HCT116 (cell line): ENCODE results near the gene FHL2. TPM values are rescaled to one million over a fixed set of nuclear protein-coding genes. Genes with fewer than 3 reads are reported as not detected.

Experiments used
- ATAC-seq: fragments of 200-7000 bp; cut with Tn5 transposase; 2 replicates; pipeline ENCODE4 v1.9.1; 2020; ENCODE audit warnings: mild to moderate bottlenecking, moderate library complexity
- BruUV-seq: library from RNA; stranded (reverse); fragments of 400-500 nt; replicated peaks from 2 replicates; lab custom pipeline; 2021; lab: Mats Ljungman, UMichigan
- CTCF ChIA-PET: fragments of 300-600 bp; sonication (Branson Sonifier 250); formaldehyde crosslinking; loops from one replicate; lab custom pipeline; 2021; ENCODE audit warnings: antibody characterized with exemption; lab: Charles Lee
- POLR2A ChIA-PET: fragments of 300-600, 350-600 bp; sonication (Branson Sonifier 250); formaldehyde crosslinking; loops from one replicate; lab custom pipeline; 2021; ENCODE audit warnings: antibody characterized with exemption; lab: Charles Lee
- RAD21 ChIA-PET, 2 experiments: fragments of 300-600 bp; sonication (Branson Sonifier 250); formaldehyde crosslinking; loops; one replicate each; lab custom pipeline; 2023; ENCODE audit warnings: low total read pairs in 2 of 2; ENCODE audit not compliant: uncharacterized antibody in 2 of 2, unreplicated experiment in 2 of 2, low non-redundant PET in 1 of 2; lab: Charles Lee
- DNase-seq: peaks from one replicate; pipeline ENCODE4 v3.0.0-alpha.2; 2010; ENCODE audit warnings: low read depth, low spot score
- H2AFZ ChIP-seq: fragments of 200-600 bp; shearing (Covaris generic), sonication (generic); 2 replicates; pipeline ENCODE4 v1.6.1; 2017; ENCODE audit warnings: low read depth, mixed run types, mixed read lengths, antibody characterized with exemption, low read length; ENCODE audit not compliant: poor library complexity, severe bottlenecking
- H3K27ac ChIP-seq: 2 replicates; pipeline ENCODE4 v1.5.1; 2012; ENCODE audit warnings: low read depth, low read length
- H3K27me3 ChIP-seq: fragments of 200-600 bp; sonication (generic); 2 replicates; pipeline ENCODE4 v1.6.1; 2016; ENCODE audit warnings: mixed run types, low read length, mixed read lengths; ENCODE audit not compliant: insufficient read depth
- H3K36me3 ChIP-seq, 2 experiments: fragments of 200-500 bp in 1 of 2; fragments of 200-600 bp in 1 of 2; sonication (Bioruptor generic) in 1 of 2; sonication (generic) in 1 of 2; 2 replicates each; pipeline versions ENCODE4 v1.5.1 to v1.6.1; 2014 to 2016; ENCODE audit warnings: low read length in 2 of 2, inconsistent platforms in 1 of 2, mixed read lengths in 1 of 2, mixed run types in 1 of 2; ENCODE audit not compliant: insufficient read depth in 2 of 2, control insufficient read depth in 1 of 2
- H3K4me1 ChIP-seq, 2 experiments: fragments of 200-600 bp in 1 of 2; sonication (generic) in 1 of 2; 2 replicates each; pipeline versions ENCODE4 v1.5.1 to v1.6.1; 2012 to 2017; ENCODE audit warnings: low read length in 2 of 2, inconsistent platforms in 1 of 2, mild to moderate bottlenecking in 1 of 2, mixed read lengths in 1 of 2, mixed run types in 1 of 2, moderate library complexity in 1 of 2; ENCODE audit not compliant: insufficient read depth in 2 of 2, control insufficient read depth in 1 of 2
- H3K4me2 ChIP-seq: fragments of 200-600 bp; sonication (generic); 2 replicates; pipeline ENCODE4 v1.6.1; 2017; ENCODE audit warnings: mixed run types, low read length, mixed read lengths
- H3K4me3 ChIP-seq, 2 experiments: fragments of 200-600 bp in 1 of 2; sonication (generic) in 1 of 2; replicated peaks in 1 of 2; 2 replicates each; pipeline ENCODE4 v1.5.1; 2011 to 2016; ENCODE audit warnings: low read length in 2 of 2, control low read depth in 1 of 2, low read depth in 1 of 2, mild to moderate bottlenecking in 1 of 2, mixed read lengths in 1 of 2, mixed run types in 1 of 2
- H3K79me2 ChIP-seq: fragments of 200-600 bp; sonication (generic); 2 replicates; pipeline ENCODE4 v1.6.1; 2017; ENCODE audit warnings: mild to moderate bottlenecking, mixed run types, low read length, moderate library complexity, mixed read lengths; ENCODE audit not compliant: insufficient read depth
- H3K9ac ChIP-seq: fragments of 200-600 bp; sonication (generic); 2 replicates; pipeline ENCODE4 v1.6.1; 2016; ENCODE audit warnings: low read length, mixed read lengths
- H3K9me2 ChIP-seq: fragments of 200-600 bp; sonication (generic), shearing (Covaris generic); 2 replicates; pipeline ENCODE4 v1.6.1; 2017; ENCODE audit warnings: mixed run types, mild to moderate bottlenecking, moderate library complexity; ENCODE audit not compliant: insufficient read depth
- H3K9me3 ChIP-seq, 2 experiments: fragments of 200-500 bp in 1 of 2; fragments of 200-600 bp in 1 of 2; sonication (Bioruptor generic) in 1 of 2; sonication (generic) in 1 of 2; 2 replicates each; pipeline ENCODE4 v1.6.1; 2014 to 2017; ENCODE audit warnings: low read length in 2 of 2, mixed read lengths in 2 of 2, inconsistent platforms in 1 of 2, low read depth in 1 of 2, mild to moderate bottlenecking in 1 of 2, mixed run types in 1 of 2, moderate library complexity in 1 of 2; ENCODE audit not compliant: control insufficient read depth in 1 of 2, insufficient read depth in 1 of 2
- H4K20me1 ChIP-seq: fragments of 200-600 bp; sonication (generic), shearing (Covaris generic); 2 replicates; pipeline ENCODE4 v1.6.1; 2017; ENCODE audit warnings: mixed run types, mild to moderate bottlenecking, moderate library complexity; ENCODE audit not compliant: insufficient read depth
- CBX3 ChIP-seq: IDR thresholded peaks from 2 replicates; pipeline ENCODE4 v1.6.1; 2012; ENCODE audit warnings: low read depth
- CEBPB ChIP-seq: IDR thresholded peaks from 2 replicates; pipeline ENCODE4 v1.6.1; 2012; ENCODE audit warnings: low read depth
- EGR1 ChIP-seq: IDR thresholded peaks from 2 replicates; pipeline ENCODE4 v1.6.1; 2012; ENCODE audit warnings: low read depth
- EZH2 ChIP-seq: fragments of 200-600 bp; sonication (generic); IDR thresholded peaks from 2 replicates; pipeline ENCODE4 v1.6.1; 2017; ENCODE audit warnings: antibody characterized with exemption, mixed run types
- POLR2A ChIP-seq: IDR thresholded peaks from 2 replicates; pipeline ENCODE4 v1.7.0; 2011; ENCODE audit warnings: borderline replicate concordance; ENCODE audit not compliant: insufficient read depth, insufficient read length; ENCODE audit errors: extremely low read depth
- POLR2AphosphoS5 ChIP-seq: IDR thresholded peaks from 2 replicates; pipeline ENCODE4 v1.6.1; 2011; ENCODE audit warnings: mild to moderate bottlenecking, low read depth, low read length, moderate library complexity
- SIN3A ChIP-seq: IDR thresholded peaks from 2 replicates; pipeline ENCODE4 v1.6.1; 2012; ENCODE audit warnings: low read depth
- SP1 ChIP-seq: IDR thresholded peaks from 2 replicates; pipeline ENCODE4 v1.6.1; 2012; ENCODE audit warnings: low read depth
- SRF ChIP-seq: IDR thresholded peaks from 2 replicates; pipeline ENCODE4 v1.6.1; 2012; ENCODE audit warnings: low read depth
- TCF7L2 ChIP-seq: IDR thresholded peaks from 2 replicates; pipeline ENCODE4 v1.7.0; 2011; ENCODE audit warnings: borderline replicate concordance, inconsistent platforms; ENCODE audit not compliant: insufficient read depth, insufficient read length; ENCODE audit errors: extremely low read depth
- ZNF274 ChIP-seq: fragments of 200-500 bp; sonication (Bioruptor generic); IDR thresholded peaks from 2 replicates; pipeline ENCODE4 v1.6.1; 2014; ENCODE audit warnings: mild to moderate bottlenecking, low read depth, low read length, inconsistent platforms
- intact Hi-C: fragments of 100-400 bp; cut with micrococcal nuclease; formaldehyde crosslinking; loops from 2 replicates; pipeline ENCODE4 v1.10.0; 2022
- total RNA-seq: library from RNA; stranded (reverse); gene quantifications from one replicate; pipeline ENCODE4 v1.2.1, GENCODE V29; 2021; ENCODE audit not compliant: unreplicated experiment
- TF ChIP-seq, protein P1 (sequence below): IDR thresholded peaks from 2 replicates; pipeline ENCODE4 v1.6.1; 2012; ENCODE audit warnings: low read depth
- TF ChIP-seq, protein P2 (sequence below): IDR thresholded peaks from 2 replicates; pipeline ENCODE4 v1.6.1; 2012
- TF ChIP-seq, protein P3 (sequence below): IDR thresholded peaks from 2 replicates; pipeline ENCODE4 v1.6.1; 2012
- TF ChIP-seq, protein P4 (sequence below), 3 experiments: fragments of 200-600 bp in 1 of 3; sonication (generic) in 1 of 3; IDR thresholded peaks in 2 of 3; conservative IDR thresholded peaks in 1 of 3; 2 replicates each; pipeline ENCODE4 v1.5.1; 2012 to 2017; ENCODE audit warnings: low read depth in 2 of 3, low read length in 2 of 3, antibody characterized with exemption in 1 of 3, borderline replicate concordance in 1 of 3, control low read depth in 1 of 3, mild to moderate bottlenecking in 1 of 3, mixed read lengths in 1 of 3, mixed run types in 1 of 3, moderate library complexity in 1 of 3; ENCODE audit not compliant: insufficient read depth in 1 of 3

Gene FHL2
- total RNA-seq, 1 experiment from 2014 or later = 86.6 TPM

DNA sequence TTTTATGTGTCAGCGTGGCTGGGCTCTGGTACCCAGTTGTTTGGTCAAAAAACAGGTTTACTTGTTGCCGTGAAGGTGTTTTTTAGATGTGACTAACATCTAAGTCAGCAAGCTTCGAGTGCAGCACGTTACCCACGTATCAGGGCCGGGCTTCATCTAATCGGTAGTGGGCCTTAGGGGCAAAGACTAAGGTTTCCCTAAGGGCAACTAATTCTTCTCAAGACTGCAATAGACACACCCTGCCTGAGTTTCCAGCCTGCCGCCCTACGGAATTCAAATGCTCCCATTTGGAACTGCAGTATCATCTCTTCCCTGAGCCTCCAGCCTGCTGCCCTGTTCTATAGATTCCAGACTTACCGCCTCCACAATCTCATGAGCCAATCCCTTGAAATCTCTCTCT, 27.7 kb downstream of the FHL2 start:
- H3K4me1 ChIP-seq = no peaks in the 10 kb centered on the region
- CTCF ChIA-PET = interaction anchor here (1.2 kb wide), 1 partner anchor 150 kb away, joined by 5 read pairs; no protein-coding TSS in a partner anchor
- DNase-seq (no peak), ATAC-seq (no peak)
- POLR2A ChIA-PET = no interaction called here
- H3K27ac ChIP-seq = no peak overlapping the region
- BruUV-seq = no TSS peak
- H3K36me3 ChIP-seq = peaks cover 27 to 54% of the 10 kb centered on the region in 2 experiments; a peak in 2 of 4 replicates
- no peak overlapping the region for H3K9ac ChIP-seq
- peaks cover 49% of the 10 kb centered on the region for H3K79me2 ChIP-seq
- H3K4me2 ChIP-seq = no peak overlapping the region
- no peaks in the 10 kb centered on the region for H4K20me1 ChIP-seq
- H3K4me3 ChIP-seq = no peak overlapping the region
- H3K9me2 ChIP-seq = no peaks in the 10 kb centered on the region
- H2AFZ ChIP-seq = no peak overlapping the region
- TF ChIP-seq, protein P1, sequence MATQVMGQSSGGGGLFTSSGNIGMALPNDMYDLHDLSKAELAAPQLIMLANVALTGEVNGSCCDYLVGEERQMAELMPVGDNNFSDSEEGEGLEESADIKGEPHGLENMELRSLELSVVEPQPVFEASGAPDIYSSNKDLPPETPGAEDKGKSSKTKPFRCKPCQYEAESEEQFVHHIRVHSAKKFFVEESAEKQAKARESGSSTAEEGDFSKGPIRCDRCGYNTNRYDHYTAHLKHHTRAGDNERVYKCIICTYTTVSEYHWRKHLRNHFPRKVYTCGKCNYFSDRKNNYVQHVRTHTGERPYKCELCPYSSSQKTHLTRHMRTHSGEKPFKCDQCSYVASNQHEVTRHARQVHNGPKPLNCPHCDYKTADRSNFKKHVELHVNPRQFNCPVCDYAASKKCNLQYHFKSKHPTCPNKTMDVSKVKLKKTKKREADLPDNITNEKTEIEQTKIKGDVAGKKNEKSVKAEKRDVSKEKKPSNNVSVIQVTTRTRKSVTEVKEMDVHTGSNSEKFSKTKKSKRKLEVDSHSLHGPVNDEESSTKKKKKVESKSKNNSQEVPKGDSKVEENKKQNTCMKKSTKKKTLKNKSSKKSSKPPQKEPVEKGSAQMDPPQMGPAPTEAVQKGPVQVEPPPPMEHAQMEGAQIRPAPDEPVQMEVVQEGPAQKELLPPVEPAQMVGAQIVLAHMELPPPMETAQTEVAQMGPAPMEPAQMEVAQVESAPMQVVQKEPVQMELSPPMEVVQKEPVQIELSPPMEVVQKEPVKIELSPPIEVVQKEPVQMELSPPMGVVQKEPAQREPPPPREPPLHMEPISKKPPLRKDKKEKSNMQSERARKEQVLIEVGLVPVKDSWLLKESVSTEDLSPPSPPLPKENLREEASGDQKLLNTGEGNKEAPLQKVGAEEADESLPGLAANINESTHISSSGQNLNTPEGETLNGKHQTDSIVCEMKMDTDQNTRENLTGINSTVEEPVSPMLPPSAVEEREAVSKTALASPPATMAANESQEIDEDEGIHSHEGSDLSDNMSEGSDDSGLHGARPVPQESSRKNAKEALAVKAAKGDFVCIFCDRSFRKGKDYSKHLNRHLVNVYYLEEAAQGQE = no peak
- TF ChIP-seq CBX3 (no peak), EGR1 (no peak), SIN3A (no peak), SRF (no peak), TCF7L2 (no peak), POLR2A (no peak), CEBPB (no peak), EZH2 (no peak), SP1 (no peak), POLR2AphosphoS5 (no peak), ZNF274 (no peak)
- TF ChIP-seq, protein P2, sequence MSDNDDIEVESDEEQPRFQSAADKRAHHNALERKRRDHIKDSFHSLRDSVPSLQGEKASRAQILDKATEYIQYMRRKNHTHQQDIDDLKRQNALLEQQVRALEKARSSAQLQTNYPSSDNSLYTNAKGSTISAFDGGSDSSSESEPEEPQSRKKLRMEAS = no peak
- TF ChIP-seq, protein P3, sequence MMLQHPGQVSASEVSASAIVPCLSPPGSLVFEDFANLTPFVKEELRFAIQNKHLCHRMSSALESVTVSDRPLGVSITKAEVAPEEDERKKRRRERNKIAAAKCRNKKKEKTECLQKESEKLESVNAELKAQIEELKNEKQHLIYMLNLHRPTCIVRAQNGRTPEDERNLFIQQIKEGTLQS = no peak
- TF ChIP-seq, protein P4, sequence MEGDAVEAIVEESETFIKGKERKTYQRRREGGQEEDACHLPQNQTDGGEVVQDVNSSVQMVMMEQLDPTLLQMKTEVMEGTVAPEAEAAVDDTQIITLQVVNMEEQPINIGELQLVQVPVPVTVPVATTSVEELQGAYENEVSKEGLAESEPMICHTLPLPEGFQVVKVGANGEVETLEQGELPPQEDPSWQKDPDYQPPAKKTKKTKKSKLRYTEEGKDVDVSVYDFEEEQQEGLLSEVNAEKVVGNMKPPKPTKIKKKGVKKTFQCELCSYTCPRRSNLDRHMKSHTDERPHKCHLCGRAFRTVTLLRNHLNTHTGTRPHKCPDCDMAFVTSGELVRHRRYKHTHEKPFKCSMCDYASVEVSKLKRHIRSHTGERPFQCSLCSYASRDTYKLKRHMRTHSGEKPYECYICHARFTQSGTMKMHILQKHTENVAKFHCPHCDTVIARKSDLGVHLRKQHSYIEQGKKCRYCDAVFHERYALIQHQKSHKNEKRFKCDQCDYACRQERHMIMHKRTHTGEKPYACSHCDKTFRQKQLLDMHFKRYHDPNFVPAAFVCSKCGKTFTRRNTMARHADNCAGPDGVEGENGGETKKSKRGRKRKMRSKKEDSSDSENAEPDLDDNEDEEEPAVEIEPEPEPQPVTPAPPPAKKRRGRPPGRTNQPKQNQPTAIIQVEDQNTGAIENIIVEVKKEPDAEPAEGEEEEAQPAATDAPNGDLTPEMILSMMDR (IDR thresholded peaks at IDR 0.05 in 2 of 3, conservative IDR thresholded peaks at IDR 0.05 in 1 of 3; ENCODE audit: borderline replicate concordance in 1 of 3, insufficient read depth in 1 of 3, low read depth in 2 of 3, low read length in 2 of 3) = no peak
- TF ChIP-seq, all 23 proteins: peak for 0
- RAD21 ChIA-PET = no interaction called here
- Histone ChIP-seq H3K27me3 (no peaks in the 10 kb centered on the region), H3K9me3 (no peaks in the 10 kb centered on the region)
- intact Hi-C loops = no loop called here
